ENCODE measurements around the gene FBXL22. TPM values are rescaled to one million over a fixed set of nuclear protein-coding genes. Genes with fewer than 3 reads are reported as not detected.

Gene FBXL22
- total and polyA plus RNA-seq, 2 of the 8 experiments (the other 6 are each of a cell fraction or from before 2014, with no cell fraction given): 0.09 to 0.47 TPM

DNA sequence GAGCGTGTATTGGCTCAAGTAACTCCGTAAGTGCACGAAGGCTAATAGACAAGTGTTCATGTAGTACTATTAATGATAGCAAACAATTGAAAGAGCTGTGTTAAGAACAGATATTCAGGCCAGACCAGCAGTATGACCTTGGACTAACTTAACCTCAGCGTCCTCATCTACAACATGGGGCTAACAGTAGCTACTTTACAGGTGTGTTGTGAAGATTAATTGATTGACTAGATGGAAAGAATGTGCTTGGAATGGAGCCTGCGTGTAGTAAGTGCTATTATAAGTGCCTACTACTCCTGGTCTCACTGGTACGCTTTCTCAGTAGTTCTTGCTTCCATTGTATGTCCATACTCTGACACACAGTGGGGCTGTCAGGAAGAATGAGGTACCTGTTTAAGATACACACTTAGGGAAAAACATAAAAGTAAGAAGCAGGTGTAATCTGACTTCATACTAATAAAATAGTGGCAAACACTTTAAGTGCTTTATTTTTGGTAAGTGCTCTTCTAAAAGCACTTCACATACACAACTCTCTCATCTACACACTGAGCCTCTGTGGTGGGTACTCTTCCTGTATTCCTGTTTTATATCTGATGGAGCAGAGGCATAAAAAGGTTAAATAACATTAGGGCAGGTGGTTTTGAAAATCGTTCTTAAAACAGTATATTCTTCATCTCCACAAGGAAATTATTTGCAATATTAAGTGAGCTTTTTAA is 24.3 kb upstream of the FBXL22 start:
- H3K79me2 ChIP-seq (ENCODE audit: control insufficient read depth in 1 of 2, insufficient read depth in 2 of 2, low read length in 2 of 2): no peaks in the 10 kb centered on the region
- no peak overlapping the region for H2BK15ac ChIP-seq (ENCODE audit: low read length)
- no peak overlapping the region for H3K4me2 ChIP-seq (ENCODE audit: insufficient read depth in 1 of 2, low read depth in 2 of 2, low read length in 2 of 2)
- H2BK5ac ChIP-seq (ENCODE audit: low read depth, low read length): no peak overlapping the region
- 90% methylated on average over 7 of the region's 7 CpGs; no CpG with 5 or more reads in 1 of the 2 experiments for WGBS, 2 experiments (ENCODE audit: extremely low coverage in 1 of 2, insufficient coverage in 1 of 2, insufficient read length in 1 of 2, insufficient replicate concordance in 2 of 2, low coverage in 1 of 2, low lambda C conversion rate in 2 of 2, missing lambda C conversion rate in 1 of 2)
- no peaks in the 10 kb centered on the region for H3K23me2 ChIP-seq (ENCODE audit: low read depth, low read length)
- H2BK12ac ChIP-seq (ENCODE audit: low read depth, low read length): no peak overlapping the region
- no peak overlapping the region for H3K4me3 ChIP-seq (ENCODE audit: extremely low read depth in 1 of 4, insufficient read depth in 2 of 4, low read depth in 3 of 4, low read length in 4 of 4)
- no peak overlapping the region for H2BK20ac ChIP-seq (ENCODE audit: low read length)
- CTCF ChIA-PET (ENCODE audit: partially characterized antibody): interaction anchor here (1.1 to 1.7 kb wide), 4 partner anchors 9 to 67 kb away, joined by 4 to 7 read pairs (median 4); no protein-coding TSS in a partner anchor
- no peak overlapping the region for H4K8ac ChIP-seq (ENCODE audit: extremely low read depth, insufficient read depth, low read length)
- FAIRE-seq: no peak
- no peaks in the 10 kb centered on the region for H3K79me1 ChIP-seq (ENCODE audit: low read depth, low read length)
- H4K5ac ChIP-seq (ENCODE audit: insufficient read length, low read depth, low read length): no peak overlapping the region
- H2BK120ac ChIP-seq (replicated peaks; ENCODE audit: low read depth, low read length): no peak overlapping the region
- no peak overlapping the region for H2AK5ac ChIP-seq (ENCODE audit: low read depth, low read length)
- no peak overlapping the region for H3K14ac ChIP-seq (ENCODE audit: insufficient read length)
- no peak overlapping the region for H4K91ac ChIP-seq (replicated peaks; ENCODE audit: insufficient read length, low read length)
- H3K56ac ChIP-seq (replicated peaks; ENCODE audit: insufficient read length, low read depth, low read length): no peak overlapping the region
- no peak overlapping the region for H3K27ac ChIP-seq (ENCODE audit: low read depth, low read length)
- no peak overlapping the region for H3K18ac ChIP-seq (ENCODE audit: extremely low read depth, low read length)
- no peak overlapping the region for H3K23ac ChIP-seq (ENCODE audit: insufficient read length)
- no peak overlapping the region for H2AFZ ChIP-seq (ENCODE audit: low read length)
- no peak for DNase-seq (ENCODE audit: low read depth in 1 of 2, low spot score in 2 of 2)
- H3K4ac ChIP-seq (replicated peaks; ENCODE audit: insufficient read length, low read depth, low read length): no peak overlapping the region
- POLR2A ChIA-PET (ENCODE audit: partially characterized antibody): no interaction called here
- no peaks in the 10 kb centered on the region for H4K20me1 ChIP-seq (replicated peaks in 1 of 2; ENCODE audit: control insufficient read depth in 1 of 2, insufficient read depth in 2 of 2, low read length in 2 of 2)
- no peaks in the 10 kb centered on the region; a peak in 1 of 7 replicates for H3K4me1 ChIP-seq (replicated peaks in 1 of 4; ENCODE audit: control insufficient read depth in 3 of 4, insufficient read depth in 4 of 4, low read length in 3 of 4)
- TF ChIP-seq NRF1 (IDR thresholded peaks at IDR 0.05; ENCODE audit: low read depth, low read length) (no peak), KDM1A (IDR thresholded peaks at IDR 0.05; ENCODE audit: borderline replicate concordance, low read length) (no peak)
- no peaks in the 10 kb centered on the region for H3K27me3 ChIP-seq (replicated peaks in 1 of 4; ENCODE audit: control insufficient read depth in 3 of 4, extremely low read depth in 1 of 4, insufficient read depth in 3 of 4, low read length in 3 of 4)
- no peaks in the 10 kb centered on the region for H3K9me3 ChIP-seq (ENCODE audit: insufficient read depth in 2 of 2, low read depth in 1 of 2, low read length in 1 of 2)
- H3K9ac ChIP-seq (replicated peaks in 1 of 4; ENCODE audit: extremely low read depth in 1 of 4, low read depth in 3 of 4, low read length in 3 of 4): no peak overlapping the region
- H3K36me3 ChIP-seq (ENCODE audit: control insufficient read depth in 2 of 4, insufficient read depth in 4 of 4, low read length in 3 of 4): peaks cover 0 to 2% (median 0%) of the 10 kb centered on the region in 4 experiments; a peak in 2 of 8 replicates

All from H1 (cell line).